ENCODE data around the gene ANKFN1.

- TF ChIP-seq, protein P1, sequence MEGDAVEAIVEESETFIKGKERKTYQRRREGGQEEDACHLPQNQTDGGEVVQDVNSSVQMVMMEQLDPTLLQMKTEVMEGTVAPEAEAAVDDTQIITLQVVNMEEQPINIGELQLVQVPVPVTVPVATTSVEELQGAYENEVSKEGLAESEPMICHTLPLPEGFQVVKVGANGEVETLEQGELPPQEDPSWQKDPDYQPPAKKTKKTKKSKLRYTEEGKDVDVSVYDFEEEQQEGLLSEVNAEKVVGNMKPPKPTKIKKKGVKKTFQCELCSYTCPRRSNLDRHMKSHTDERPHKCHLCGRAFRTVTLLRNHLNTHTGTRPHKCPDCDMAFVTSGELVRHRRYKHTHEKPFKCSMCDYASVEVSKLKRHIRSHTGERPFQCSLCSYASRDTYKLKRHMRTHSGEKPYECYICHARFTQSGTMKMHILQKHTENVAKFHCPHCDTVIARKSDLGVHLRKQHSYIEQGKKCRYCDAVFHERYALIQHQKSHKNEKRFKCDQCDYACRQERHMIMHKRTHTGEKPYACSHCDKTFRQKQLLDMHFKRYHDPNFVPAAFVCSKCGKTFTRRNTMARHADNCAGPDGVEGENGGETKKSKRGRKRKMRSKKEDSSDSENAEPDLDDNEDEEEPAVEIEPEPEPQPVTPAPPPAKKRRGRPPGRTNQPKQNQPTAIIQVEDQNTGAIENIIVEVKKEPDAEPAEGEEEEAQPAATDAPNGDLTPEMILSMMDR (IDR thresholded peaks at IDR 0.05; ENCODE audit: low read length): no peak
- no peak for TF ChIP-seq EZH2 (optimal IDR thresholded peaks at IDR 0.05; ENCODE audit: low read depth, low read length)
These were observed 352.0 kb downstream of the ANKFN1 start for GRCh38 chr17:56505154-56505756.

Measured in MM.1S (cell line).